H9 (cell line): ENCODE measurements around the gene CMTM5. TPM values are rescaled to one million over a fixed set of nuclear protein-coding genes. Genes with fewer than 3 reads are reported as not detected.

Source experiments
- DNase-seq: peaks from one replicate; pipeline ENCODE4 v3.0.0-alpha.2; 2017
- H2AFZ ChIP-seq: one replicate; pipeline ENCODE4 v1.6.1; 2013; ENCODE audit warnings: mild to moderate bottlenecking, low read length, control low read depth, moderate library complexity
- H2AK5ac ChIP-seq: 2 replicates; pipeline ENCODE4 v1.6.1; 2013; ENCODE audit warnings: low read length, control low read depth, mixed read lengths; ENCODE audit not compliant: insufficient read length
- H2BK120ac ChIP-seq: one replicate; pipeline ENCODE4 v1.6.1; 2013; ENCODE audit warnings: low read depth, mild to moderate bottlenecking, low read length, control low read depth, inconsistent platforms; ENCODE audit not compliant: poor library complexity, severe bottlenecking
- H2BK12ac ChIP-seq: 2 replicates; pipeline ENCODE4 v1.6.1; 2013; ENCODE audit warnings: low read length, control low read depth, mixed read lengths, low read depth; ENCODE audit not compliant: insufficient read length
- H2BK15ac ChIP-seq: 2 replicates; pipeline ENCODE4 v1.6.1; 2013; ENCODE audit warnings: low read depth, low read length, control low read depth
- H2BK20ac ChIP-seq: one replicate; pipeline ENCODE4 v1.6.1; 2013; ENCODE audit warnings: low read depth, mild to moderate bottlenecking, low read length, control low read depth, inconsistent platforms; ENCODE audit not compliant: poor library complexity, severe bottlenecking
- H2BK5ac ChIP-seq: 2 replicates; pipeline ENCODE4 v1.6.1; 2013; ENCODE audit warnings: low read length, control low read depth, mixed read lengths; ENCODE audit not compliant: insufficient read length
- H3K14ac ChIP-seq: 2 replicates; pipeline ENCODE4 v1.6.1; 2013; ENCODE audit warnings: low read length, control low read depth; ENCODE audit not compliant: insufficient read depth
- H3K18ac ChIP-seq: 2 replicates; pipeline ENCODE4 v1.6.1; 2013; ENCODE audit warnings: low read depth, mild to moderate bottlenecking, mixed read lengths, low read length, control low read depth; ENCODE audit not compliant: insufficient read length
- H3K23ac ChIP-seq: 2 replicates; pipeline ENCODE4 v1.6.1; 2013; ENCODE audit warnings: low read length, control low read depth, mixed read lengths, low read depth; ENCODE audit not compliant: insufficient read length
- H3K23me2 ChIP-seq: 2 replicates; pipeline ENCODE4 v1.6.1; 2013; ENCODE audit warnings: low read depth, mild to moderate bottlenecking, mixed read lengths, low read length, control low read depth; ENCODE audit not compliant: insufficient read length, poor library complexity, severe bottlenecking
- H3K27ac ChIP-seq: 2 replicates; pipeline ENCODE4 v1.5.1; 2013; ENCODE audit warnings: low read length, control low read depth, mixed read lengths, low read depth; ENCODE audit not compliant: insufficient read length
- H3K27me3 ChIP-seq: 2 replicates; pipeline ENCODE4 v1.6.1; 2013; ENCODE audit warnings: low read length, control low read depth, inconsistent platforms; ENCODE audit not compliant: insufficient read depth
- H3K4ac ChIP-seq: 2 replicates; pipeline ENCODE4 v1.6.1; 2013; ENCODE audit warnings: low read depth, mild to moderate bottlenecking, control low read depth, inconsistent platforms, low read length, moderate library complexity
- H3K4me1 ChIP-seq: 2 replicates; pipeline ENCODE4 v1.6.1; 2013; ENCODE audit warnings: low read length, control low read depth, inconsistent platforms; ENCODE audit not compliant: insufficient read depth
- H3K4me2 ChIP-seq: 2 replicates; pipeline ENCODE4 v1.6.1; 2013; ENCODE audit warnings: low read length, control low read depth, mixed read lengths; ENCODE audit not compliant: insufficient read length, insufficient read depth
- H3K56ac ChIP-seq: 2 replicates; pipeline ENCODE4 v1.6.1; 2013; ENCODE audit warnings: low read depth, mild to moderate bottlenecking, mixed read lengths, low read length, control low read depth; ENCODE audit not compliant: insufficient read length
- H3K79me1 ChIP-seq: 2 replicates; pipeline ENCODE4 v1.6.1; 2013; ENCODE audit warnings: low read depth, mild to moderate bottlenecking, moderate library complexity, low read length, control low read depth, inconsistent platforms; ENCODE audit not compliant: insufficient read depth, poor library complexity, severe bottlenecking
- H3K79me2 ChIP-seq: 2 replicates; pipeline ENCODE4 v1.6.1; 2013; ENCODE audit warnings: low read length, control low read depth, inconsistent platforms; ENCODE audit not compliant: insufficient read depth
- H3K9ac ChIP-seq: 2 replicates; pipeline ENCODE4 v1.6.1; 2013; ENCODE audit warnings: low read length, control low read depth, mixed read lengths; ENCODE audit not compliant: insufficient read length; ENCODE audit errors: extremely low read depth
- H3K9me3 ChIP-seq: one replicate; pipeline ENCODE4 v1.6.1; 2013; ENCODE audit warnings: low read depth, low read length, inconsistent platforms; ENCODE audit not compliant: control insufficient read depth
- H3T11ph ChIP-seq: one replicate; pipeline ENCODE4 v1.6.1; 2013; ENCODE audit warnings: mild to moderate bottlenecking, low read length, control low read depth, inconsistent platforms
- H4K20me1 ChIP-seq: one replicate; pipeline ENCODE4 v1.6.1; 2013; ENCODE audit not compliant: control insufficient read depth, insufficient read length, insufficient read depth
- H4K5ac ChIP-seq: 2 replicates; pipeline ENCODE4 v1.6.1; 2013; ENCODE audit warnings: low read depth, mild to moderate bottlenecking, mixed read lengths, low read length, control low read depth; ENCODE audit not compliant: insufficient read length
- H4K8ac ChIP-seq: replicated peaks from 2 replicates; pipeline ENCODE4 v1.6.1; 2013; ENCODE audit warnings: low read length, control low read depth, mixed read lengths, low read depth; ENCODE audit not compliant: insufficient read length
- H4K91ac ChIP-seq: 2 replicates; pipeline ENCODE4 v1.6.1; 2013; ENCODE audit warnings: low read depth, mild to moderate bottlenecking, moderate library complexity, mixed read lengths, low read length, control low read depth; ENCODE audit not compliant: insufficient read length
- H3K27ac Mint-ChIP-seq, 3 experiments: 2 replicates in 2 of 3; 3 replicates in 1 of 3; pipeline ENCODE4 v1.8.0; 2020 to 2021; ENCODE audit warnings: mixed read lengths in 3 of 3, mild to moderate bottlenecking in 1 of 3, moderate library complexity in 1 of 3
- H3K27me3 Mint-ChIP-seq: 2 replicates; pipeline ENCODE4 v1.8.0; 2021; ENCODE audit warnings: low read depth, mild to moderate bottlenecking, moderate library complexity, mixed read lengths
- H3K36me3 Mint-ChIP-seq, 3 experiments: 2 replicates in 2 of 3; 3 replicates in 1 of 3; pipeline ENCODE4 v1.8.0; 2020 to 2021; ENCODE audit warnings: low read depth in 3 of 3, mixed read lengths in 3 of 3; ENCODE audit not compliant: insufficient read depth in 1 of 3
- H3K4me1 Mint-ChIP-seq, 2 experiments: 2 replicates each; pipeline ENCODE4 v1.8.0; 2020; ENCODE audit warnings: mixed read lengths in 2 of 2
- H3K4me3 Mint-ChIP-seq, 2 experiments: 2 replicates in 1 of 2; 3 replicates in 1 of 2; pipeline ENCODE4 v1.8.0; 2020 to 2021; ENCODE audit warnings: mild to moderate bottlenecking in 2 of 2, mixed read lengths in 2 of 2, moderate library complexity in 1 of 2
- H3K9me3 Mint-ChIP-seq, 2 experiments: 2 replicates in 1 of 2; 3 replicates in 1 of 2; pipeline ENCODE4 v1.8.0; 2020; ENCODE audit warnings: mild to moderate bottlenecking in 2 of 2, mixed read lengths in 2 of 2, moderate library complexity in 1 of 2
- CTCF ChIP-seq: fragments of 200-600 bp; sonication (generic); conservative IDR thresholded peaks from 3 replicates; pipeline ENCODE4 v1.8.0; 2021; ENCODE audit warnings: antibody characterized with exemption, mild to moderate bottlenecking
- WGBS: extraction: QIAGEN DNeasy Blood & Tissue Kit; methylation state at CpG from one replicate; pipeline ENCODE4 v1.1.7; 2013; ENCODE audit warnings: missing lambda C conversion rate, low lambda C conversion rate, mixed read lengths; ENCODE audit not compliant: insufficient read length; ENCODE audit errors: extremely low coverage; 5-methylcytosine and 5-hydroxymethylcytosine counted together
- total RNA-seq: library from RNA; stranded (reverse); gene quantifications from 2 replicates; pipeline ENCODE4 v1.2.1, GENCODE V29; 2021

Gene CMTM5
- total RNA-seq, 1 experiment from 2014 or later = not detected

GRCh38 chr14:23357261-23357660, 19.6 kb upstream of the CMTM5 start:
- Histone ChIP-seq H3K18ac (no peak overlapping the region), H3K27ac (no peak overlapping the region), H3K9ac (no peak overlapping the region), H2BK120ac (no peak overlapping the region), H3K14ac (no peak overlapping the region), H3K4me2 (no peak overlapping the region), H3T11ph (no peak overlapping the region), H3K56ac (no peak overlapping the region), H4K20me1 (no peaks in the 10 kb centered on the region), H2AK5ac (no peak overlapping the region), H2BK12ac (no peak overlapping the region), H2BK15ac (no peak overlapping the region), H3K9me3 (no peaks in the 10 kb centered on the region), H4K91ac (no peak overlapping the region), H3K4me1 (0 out of 2 replicates have a peak, but pooled peaks cover 2% of the 10 kb centered on the region), H2BK5ac (no peak overlapping the region), H2BK20ac (no peak overlapping the region), H3K27me3 (no peaks in the 10 kb centered on the region; the same call in 1 of the 2 replicates), H3K23ac (no peak overlapping the region), H3K79me2 (no peaks in the 10 kb centered on the region), H3K4ac (no peak overlapping the region), H3K23me2 (no peaks in the 10 kb centered on the region), H4K5ac (no peak overlapping the region), H3K79me1 (no peaks in the 10 kb centered on the region), H4K8ac (no peak overlapping the region), H2AFZ (no peak overlapping the region)
- H3K27me3 Mint-ChIP-seq = peaks cover 23% of the 10 kb centered on the region
- DNase-seq = no peak
- H3K4me1 Mint-ChIP-seq = peaks cover 14 to 16% of the 10 kb centered on the region in 2 experiments
- no peak for TF ChIP-seq CTCF
- H3K36me3 Mint-ChIP-seq = peaks cover 16 to 48% (median 36%) of the 10 kb centered on the region in 3 experiments
- no CpG with 5 or more reads among the region's 8 CpGs for WGBS
- no peaks in the 10 kb centered on the region for H3K9me3 Mint-ChIP-seq
- no peak overlapping the region for H3K4me3 Mint-ChIP-seq
- H3K27ac Mint-ChIP-seq = no peak overlapping the region
